ENCODE data around the gene YTHDC2.

YTHDC2 gene

DNA sequence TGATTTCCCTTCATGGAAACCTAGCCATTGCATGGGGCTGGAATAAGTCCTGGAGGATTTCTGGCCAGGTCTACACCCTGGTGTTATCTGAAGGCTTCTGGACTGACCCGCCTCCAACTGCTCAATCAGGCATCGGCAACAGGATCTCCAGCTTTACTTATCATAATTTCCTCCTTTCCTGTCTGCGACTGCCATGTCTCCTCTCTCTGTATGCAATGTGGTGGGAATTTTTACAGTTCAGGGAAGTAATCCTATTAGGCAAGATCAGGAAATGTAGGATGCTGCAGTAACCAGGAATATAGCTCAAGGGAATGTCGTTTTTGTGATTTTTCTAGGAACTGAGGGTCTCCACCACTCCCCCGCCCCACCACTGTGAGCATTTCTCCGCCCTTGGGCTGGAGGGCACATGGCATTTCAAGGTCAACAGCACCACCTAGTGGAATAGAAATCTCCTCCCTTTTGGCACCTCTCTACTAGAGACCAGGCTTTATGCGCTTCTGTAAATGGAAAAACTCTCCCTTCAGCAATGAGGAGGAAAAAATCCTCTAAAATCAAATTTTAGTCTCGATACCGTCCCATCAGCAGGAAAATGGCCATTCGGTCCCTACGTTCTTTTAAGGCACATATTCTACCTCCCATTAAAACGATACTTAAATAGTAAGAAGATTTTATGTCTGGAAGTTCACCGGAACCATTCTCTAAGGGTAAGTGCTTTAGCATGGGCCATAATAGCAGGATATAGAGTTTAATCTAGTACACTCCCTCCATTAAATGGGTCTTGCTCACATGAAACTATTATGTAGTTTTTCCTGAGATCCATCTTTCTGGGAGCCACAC is 93.0 kb downstream of the YTHDC2 start:
- peak; percentile 65 for DNase-seq

DNA sequence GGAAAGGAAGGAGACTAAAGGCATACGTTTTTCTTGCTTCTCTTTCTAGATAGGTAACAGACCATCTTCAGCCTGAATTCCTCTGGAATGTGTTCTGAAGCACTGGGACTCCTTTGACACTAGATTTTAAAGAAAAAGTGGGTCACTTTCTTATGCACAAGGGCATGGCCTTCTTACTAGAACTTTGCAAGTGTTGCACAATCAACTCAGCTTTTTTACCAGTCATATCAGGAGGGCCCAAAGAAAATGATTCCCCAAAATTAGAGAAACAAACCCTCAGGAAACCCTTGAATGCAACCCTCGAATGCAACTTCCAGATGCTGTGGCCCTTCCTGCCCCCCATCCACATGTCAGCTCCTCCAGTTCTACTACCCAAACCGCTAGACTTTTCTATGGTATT is 93.9 kb downstream of the YTHDC2 start:
- DNase-seq = no peak

DNA sequence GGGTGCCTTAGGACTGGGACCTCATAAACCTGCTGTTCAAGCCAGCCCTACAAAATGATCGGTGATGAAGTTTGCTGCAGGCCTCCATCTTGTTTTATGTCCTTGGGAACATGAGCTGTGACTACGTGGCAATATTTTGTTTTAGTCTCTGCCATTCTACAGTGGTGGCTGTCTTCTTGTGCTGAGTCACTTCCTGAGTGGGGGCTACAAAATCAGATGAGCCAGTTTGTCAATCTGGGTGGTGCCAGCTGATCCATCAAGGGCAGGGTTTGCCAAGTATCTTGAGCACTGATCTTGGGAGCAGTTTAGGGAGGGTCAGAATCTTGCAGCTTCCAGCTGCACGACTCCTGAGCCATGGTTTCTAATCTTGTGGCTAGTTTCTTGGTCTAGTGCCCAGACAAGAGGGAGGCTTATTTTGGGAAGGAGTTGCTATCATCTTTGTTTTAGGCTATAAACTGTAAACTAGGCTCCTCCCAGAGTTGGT is 94.7 kb downstream of the YTHDC2 start:
- DNase-seq = no peak

DNA sequence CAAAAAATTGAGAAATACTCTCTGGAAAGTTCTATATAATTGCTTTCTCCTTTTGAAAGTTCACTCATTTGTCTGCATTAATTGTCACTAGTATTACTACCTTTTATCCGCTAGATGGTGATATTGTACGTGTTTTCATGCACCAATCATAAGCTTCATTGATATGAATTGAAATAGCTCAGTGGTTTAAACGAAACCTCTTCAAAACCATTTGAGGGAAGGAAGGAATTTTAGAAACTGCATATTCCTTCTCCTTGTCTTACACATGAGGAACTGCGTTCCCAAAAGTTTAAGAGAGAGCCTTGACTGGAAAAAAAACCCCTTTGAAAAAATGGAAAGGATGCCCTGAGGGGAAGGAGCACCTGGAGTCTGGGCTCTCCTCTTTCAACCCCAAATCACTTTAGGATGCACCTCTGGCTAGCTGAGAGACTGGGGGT is 98.6 kb downstream of the YTHDC2 start:
- peak; percentile 42 for DNase-seq

DNA sequence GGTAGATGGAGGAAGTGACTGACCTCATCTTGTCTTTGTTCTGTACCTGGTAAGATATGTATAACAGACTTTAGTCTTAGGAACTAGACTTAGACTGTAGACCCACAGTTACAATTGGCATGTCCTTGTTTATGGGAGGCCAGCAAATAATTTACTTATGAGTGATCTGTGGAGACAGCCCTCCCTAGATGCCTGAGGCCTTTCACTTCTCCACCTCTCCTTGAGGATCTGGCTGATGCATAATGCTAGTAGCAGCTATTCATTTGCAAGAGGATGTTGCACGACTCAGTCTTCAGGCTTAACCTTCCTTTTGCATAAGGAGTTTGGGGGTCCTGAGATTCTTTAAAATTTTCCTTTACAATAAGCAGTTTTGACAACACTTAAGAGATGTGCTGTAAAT is 100.7 kb downstream of the YTHDC2 start:
- DNase-seq = no peak

DNA sequence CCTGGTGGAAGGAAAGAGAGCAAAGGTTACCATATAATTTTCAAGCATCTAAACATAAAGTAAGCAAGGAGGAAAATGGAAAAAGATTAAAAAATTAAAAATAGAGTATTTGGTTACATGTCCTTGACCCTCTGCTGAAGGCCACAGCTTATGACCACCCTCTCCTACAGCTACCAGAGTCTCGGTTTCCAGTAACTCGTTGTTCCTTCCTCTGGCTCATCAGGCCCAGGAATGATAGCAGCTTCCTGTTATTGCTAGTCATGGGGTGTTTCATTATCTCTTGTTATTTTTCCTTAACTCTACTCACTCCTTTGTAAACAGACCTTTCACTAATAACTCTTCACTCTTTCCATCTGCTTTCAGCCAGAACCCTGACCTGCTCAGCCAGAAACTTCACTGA is 102.2 kb downstream of the YTHDC2 start:
- no peak for DNase-seq

DNA sequence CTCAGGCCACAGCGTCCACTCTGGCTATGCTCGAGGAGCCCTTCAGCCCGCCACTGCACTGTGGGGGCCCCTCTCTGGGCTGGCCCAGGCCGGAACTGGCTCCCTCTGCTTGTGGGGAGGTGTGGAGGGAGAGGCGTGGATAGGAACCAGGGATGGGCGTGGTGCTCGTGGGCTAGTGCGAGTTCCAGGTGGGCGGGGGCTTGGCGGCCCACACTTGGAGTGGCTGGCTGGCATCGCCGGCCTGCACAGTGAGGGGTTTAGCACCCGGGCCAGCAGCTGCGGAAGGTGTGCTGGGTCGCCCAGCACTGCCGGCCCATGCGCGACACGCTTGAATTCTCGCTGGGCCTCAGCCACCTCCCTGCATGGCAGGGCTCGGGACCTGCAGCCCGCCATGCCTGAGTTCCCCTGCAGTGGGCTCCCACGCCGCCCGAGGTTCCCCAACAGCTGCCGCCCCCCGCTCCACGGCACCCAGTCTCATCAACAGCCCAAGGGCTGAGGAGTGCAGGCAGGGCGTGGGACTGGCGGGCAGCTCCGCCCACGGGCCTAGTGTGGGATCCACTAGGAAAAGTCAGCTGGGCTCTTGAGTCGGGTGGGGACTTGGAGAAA is 103.8 kb downstream of the YTHDC2 start:
- no peak for DNase-seq

DNA sequence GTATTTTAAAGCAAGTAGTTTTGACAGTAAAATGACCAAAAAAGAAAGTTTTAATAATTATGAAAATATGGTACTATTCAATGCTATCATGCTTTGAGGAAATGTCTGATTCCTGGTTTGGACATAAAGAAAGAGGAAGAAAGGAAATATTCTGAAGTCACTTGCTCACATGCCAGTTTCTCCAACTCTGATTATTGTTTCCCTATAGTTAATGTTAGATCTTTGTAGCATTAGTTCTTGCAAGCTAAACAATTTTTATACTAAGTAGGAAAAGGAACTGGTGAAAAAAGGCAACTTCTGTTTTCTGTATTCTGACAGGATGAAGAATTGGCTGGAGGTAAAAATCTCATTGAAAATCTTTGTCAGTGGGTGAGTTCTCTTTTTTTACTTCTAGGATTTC is 119.5 kb downstream of the YTHDC2 start:
- no peak for DNase-seq

DNA sequence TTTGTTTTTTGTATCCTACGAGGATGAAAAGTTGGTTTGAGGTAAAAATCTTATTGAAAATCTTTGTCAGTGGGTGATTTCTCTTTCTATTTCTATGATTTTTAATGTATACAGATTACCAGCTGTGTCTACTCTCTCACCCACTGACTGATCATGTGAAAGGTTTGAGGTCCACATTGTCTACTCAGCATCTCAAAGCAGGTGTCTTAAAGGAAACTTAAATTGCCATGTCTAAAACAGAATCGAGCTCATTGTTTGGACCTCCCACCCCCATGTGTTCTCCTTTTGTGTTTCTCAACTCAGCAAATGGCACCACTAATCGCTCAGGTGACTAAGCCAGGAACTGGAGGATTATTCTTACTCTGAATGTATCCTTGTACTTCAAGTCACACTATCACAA is 121.5 kb downstream of the YTHDC2 start:
- no peak for DNase-seq

DNA sequence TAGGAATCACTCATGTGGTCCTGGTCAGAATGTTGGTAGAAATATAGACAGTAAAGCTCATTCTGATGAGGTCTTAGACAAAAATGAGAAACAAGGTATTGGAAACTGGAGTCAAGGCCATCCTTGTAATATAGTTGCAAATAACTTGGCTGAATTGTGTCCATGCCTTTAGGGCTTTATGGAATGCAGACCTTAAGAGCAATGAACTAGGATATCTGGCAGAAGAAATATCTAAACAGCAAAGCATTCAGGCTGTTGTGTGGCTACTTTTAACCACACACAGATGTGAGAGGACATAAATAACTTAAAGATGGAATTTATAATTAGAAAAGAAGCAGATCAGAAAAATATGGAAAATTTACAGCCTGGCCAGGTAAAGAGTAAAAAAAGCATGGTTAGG is 128.2 kb downstream of the YTHDC2 start:
- no peak for DNase-seq

All from CD4-positive, alpha-beta T cell treated with Interleukin-21 for 1 hour (primary cell).